GM18507 (cell line): ENCODE data around the gene CDH13.

Experiments
- DNase-seq: peaks from one replicate; pipeline ENCODE4 v3.0.0; 2011; ENCODE audit warnings: low read depth; ENCODE audit not compliant: insufficient read length; ENCODE audit errors: extremely low spot score
- FAIRE-seq: peaks from 2 replicates; lab custom pipeline; 2011; peaks lifted over from hg19 to GRCh38; lab: Jason Lieb, UNC

Gene CDH13

GRCh38 chr16:83674931-83675535 is 1048.3 kb downstream of the CDH13 start:
- DNase-seq (no peak), FAIRE-seq (no peak)

- DNase-seq, result no peak
- no peak for FAIRE-seq
These were observed 1049.3 kb downstream of the CDH13 start for GRCh38 chr16:83676086-83676485.

GRCh38 chr16:83680980-83681379 is 1054.2 kb downstream of the CDH13 start:
- FAIRE-seq (no peak), DNase-seq (no peak)

GRCh38 chr16:83681381-83681956 is 1054.7 kb downstream of the CDH13 start:
- FAIRE-seq, result no peak
- DNase-seq, result no peak

GRCh38 chr16:83682116-83682867 is 1055.5 kb downstream of the CDH13 start:
- FAIRE-seq, result no peak
- no peak for DNase-seq

GRCh38 chr16:83682868-83683235 is 1056.1 kb downstream of the CDH13 start:
- no peak for FAIRE-seq
- DNase-seq, result no peak

GRCh38 chr16:83685615-83686165 is 1058.9 kb downstream of the CDH13 start:
- FAIRE-seq (no peak), DNase-seq (no peak)

- DNase-seq, result no peak
- FAIRE-seq, result no peak
These were observed 1060.0 kb downstream of the CDH13 start for GRCh38 chr16:83686726-83687125.

- FAIRE-seq (peak; percentile 62), DNase-seq (no peak)
These were observed 1062.6 kb downstream of the CDH13 start for GRCh38 chr16:83689385-83689831.

- no peak for FAIRE-seq
- DNase-seq, result no peak
These were observed 1065.5 kb downstream of the CDH13 start for GRCh38 chr16:83692224-83692623.

- DNase-seq, result no peak
- no peak for FAIRE-seq
These were observed 1072.2 kb downstream of the CDH13 start for GRCh38 chr16:83698964-83699363.

- FAIRE-seq, result no peak
- no peak for DNase-seq
These were observed 1073.0 kb downstream of the CDH13 start for GRCh38 chr16:83699817-83700216.

GRCh38 chr16:83700918-83701317 is 1074.1 kb downstream of the CDH13 start:
- FAIRE-seq, result no peak
- DNase-seq, result no peak

- DNase-seq (no peak), FAIRE-seq (no peak)
These were observed 1074.7 kb downstream of the CDH13 start for GRCh38 chr16:83701494-83701893.

GRCh38 chr16:83704656-83705055 is 1077.9 kb downstream of the CDH13 start:
- no peak for FAIRE-seq
- no peak for DNase-seq

GRCh38 chr16:83705856-83706255 is 1079.1 kb downstream of the CDH13 start:
- no peak for DNase-seq
- FAIRE-seq, result no peak

GRCh38 chr16:83706394-83706793 is 1079.6 kb downstream of the CDH13 start:
- no peak for DNase-seq
- FAIRE-seq, result no peak

- DNase-seq, result no peak
- no peak for FAIRE-seq
These were observed 1084.3 kb downstream of the CDH13 start for GRCh38 chr16:83711069-83711468.

- FAIRE-seq (no peak), DNase-seq (no peak)
These were observed 1086.8 kb downstream of the CDH13 start for GRCh38 chr16:83713597-83713996.

GRCh38 chr16:83714286-83714685 is 1087.5 kb downstream of the CDH13 start:
- DNase-seq (no peak), FAIRE-seq (no peak)
